ENCODE measurements around the gene DDB1. TPM values are rescaled to one million over a fixed set of nuclear protein-coding genes. Genes with fewer than 3 reads are reported as not detected.

The DDB1 gene
- total and polyA plus RNA-seq, 9 of the 15 experiments (the other 6 are each of a cell fraction or from before 2014, with no cell fraction given) = 172 to 361 (median 266) TPM

GRCh38 chr11:61335355-61335710 is 2.4 kb upstream of the DDB1 start (continued):
- TF ChIP-seq CUX1 (CRISPR knock-in tag; IDR thresholded peaks at IDR 0.05) (no peak), KAT2B (IDR thresholded peaks at IDR 0.05; ENCODE audit: low read depth, low read length) (no peak), TAF9B (IDR thresholded peaks at IDR 0.05; ENCODE audit: partially characterized antibody) (no peak), NFIC (IDR thresholded peaks at IDR 0.05) (peak; percentile 86), MBD2 (IDR thresholded peaks at IDR 0.05; ENCODE audit: borderline replicate concordance, low read depth) (no peak), ZNF146 (CRISPR knock-in tag; IDR thresholded peaks at IDR 0.05; ENCODE audit: unreplicated experiment) (no peak), MAFK (IDR thresholded peaks at IDR 0.05; ENCODE audit: low read length) (no peak), ZNF23 (CRISPR knock-in tag; IDR thresholded peaks at IDR 0.05) (no peak), CTBP1 (IDR thresholded peaks at IDR 0.05; ENCODE audit: borderline replicate concordance) (peak; percentile 15; the same call in 1 of the 2 replicates), NR2C1 (IDR thresholded peaks at IDR 0.05) (no peak), NR2C1 (tag; IDR thresholded peaks at IDR 0.05) (0 out of 2 replicates have a peak, but pooled peaks have one; percentile 42)
- TF ChIP-seq, protein P1, sequence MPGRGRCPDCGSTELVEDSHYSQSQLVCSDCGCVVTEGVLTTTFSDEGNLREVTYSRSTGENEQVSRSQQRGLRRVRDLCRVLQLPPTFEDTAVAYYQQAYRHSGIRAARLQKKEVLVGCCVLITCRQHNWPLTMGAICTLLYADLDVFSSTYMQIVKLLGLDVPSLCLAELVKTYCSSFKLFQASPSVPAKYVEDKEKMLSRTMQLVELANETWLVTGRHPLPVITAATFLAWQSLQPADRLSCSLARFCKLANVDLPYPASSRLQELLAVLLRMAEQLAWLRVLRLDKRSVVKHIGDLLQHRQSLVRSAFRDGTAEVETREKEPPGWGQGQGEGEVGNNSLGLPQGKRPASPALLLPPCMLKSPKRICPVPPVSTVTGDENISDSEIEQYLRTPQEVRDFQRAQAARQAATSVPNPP (IDR thresholded peaks at IDR 0.05; ENCODE audit: borderline replicate concordance, insufficient read depth, insufficient read length) = no peak
- TF ChIP-seq, protein P2, sequence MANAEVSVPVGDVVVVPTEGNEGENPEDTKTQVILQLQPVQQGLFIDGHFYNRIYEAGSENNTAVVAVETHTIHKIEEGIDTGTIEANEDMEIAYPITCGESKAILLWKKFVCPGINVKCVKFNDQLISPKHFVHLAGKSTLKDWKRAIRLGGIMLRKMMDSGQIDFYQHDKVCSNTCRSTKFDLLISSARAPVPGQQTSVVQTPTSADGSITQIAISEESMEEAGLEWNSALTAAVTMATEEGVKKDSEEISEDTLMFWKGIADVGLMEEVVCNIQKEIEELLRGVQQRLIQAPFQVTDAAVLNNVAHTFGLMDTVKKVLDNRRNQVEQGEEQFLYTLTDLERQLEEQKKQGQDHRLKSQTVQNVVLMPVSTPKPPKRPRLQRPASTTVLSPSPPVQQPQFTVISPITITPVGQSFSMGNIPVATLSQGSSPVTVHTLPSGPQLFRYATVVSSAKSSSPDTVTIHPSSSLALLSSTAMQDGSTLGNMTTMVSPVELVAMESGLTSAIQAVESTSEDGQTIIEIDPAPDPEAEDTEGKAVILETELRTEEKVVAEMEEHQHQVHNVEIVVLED (CRISPR knock-in tag; IDR thresholded peaks at IDR 0.05) = no peak
- TF ChIP-seq, protein P3, sequence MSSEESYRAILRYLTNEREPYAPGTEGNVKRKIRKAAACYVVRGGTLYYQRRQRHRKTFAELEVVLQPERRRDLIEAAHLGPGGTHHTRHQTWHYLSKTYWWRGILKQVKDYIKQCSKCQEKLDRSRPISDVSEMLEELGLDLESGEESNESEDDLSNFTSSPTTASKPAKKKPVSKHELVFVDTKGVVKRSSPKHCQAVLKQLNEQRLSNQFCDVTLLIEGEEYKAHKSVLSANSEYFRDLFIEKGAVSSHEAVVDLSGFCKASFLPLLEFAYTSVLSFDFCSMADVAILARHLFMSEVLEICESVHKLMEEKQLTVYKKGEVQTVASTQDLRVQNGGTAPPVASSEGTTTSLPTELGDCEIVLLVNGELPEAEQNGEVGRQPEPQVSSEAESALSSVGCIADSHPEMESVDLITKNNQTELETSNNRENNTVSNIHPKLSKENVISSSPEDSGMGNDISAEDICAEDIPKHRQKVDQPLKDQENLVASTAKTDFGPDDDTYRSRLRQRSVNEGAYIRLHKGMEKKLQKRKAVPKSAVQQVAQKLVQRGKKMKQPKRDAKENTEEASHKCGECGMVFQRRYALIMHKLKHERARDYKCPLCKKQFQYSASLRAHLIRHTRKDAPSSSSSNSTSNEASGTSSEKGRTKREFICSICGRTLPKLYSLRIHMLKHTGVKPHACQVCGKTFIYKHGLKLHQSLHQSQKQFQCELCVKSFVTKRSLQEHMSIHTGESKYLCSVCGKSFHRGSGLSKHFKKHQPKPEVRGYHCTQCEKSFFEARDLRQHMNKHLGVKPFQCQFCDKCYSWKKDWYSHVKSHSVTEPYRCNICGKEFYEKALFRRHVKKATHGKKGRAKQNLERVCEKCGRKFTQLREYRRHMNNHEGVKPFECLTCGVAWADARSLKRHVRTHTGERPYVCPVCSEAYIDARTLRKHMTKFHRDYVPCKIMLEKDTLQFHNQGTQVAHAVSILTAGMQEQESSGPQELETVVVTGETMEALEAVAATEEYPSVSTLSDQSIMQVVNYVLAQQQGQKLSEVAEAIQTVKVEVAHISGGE (CRISPR knock-in tag; IDR thresholded peaks at IDR 0.05) = no peak
- TF ChIP-seq, protein P4, sequence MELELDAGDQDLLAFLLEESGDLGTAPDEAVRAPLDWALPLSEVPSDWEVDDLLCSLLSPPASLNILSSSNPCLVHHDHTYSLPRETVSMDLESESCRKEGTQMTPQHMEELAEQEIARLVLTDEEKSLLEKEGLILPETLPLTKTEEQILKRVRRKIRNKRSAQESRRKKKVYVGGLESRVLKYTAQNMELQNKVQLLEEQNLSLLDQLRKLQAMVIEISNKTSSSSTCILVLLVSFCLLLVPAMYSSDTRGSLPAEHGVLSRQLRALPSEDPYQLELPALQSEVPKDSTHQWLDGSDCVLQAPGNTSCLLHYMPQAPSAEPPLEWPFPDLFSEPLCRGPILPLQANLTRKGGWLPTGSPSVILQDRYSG (tag; conservative IDR thresholded peaks at IDR 0.05; ENCODE audit: low read depth) = no peak
